Measurements from ENCODE around the gene CUL3.
"Not testable (repeated sequence)": the region's sequence is repeated elsewhere in the genome, so short reads cannot be mapped to it uniquely, and the experiment has no call there.

DNA sequence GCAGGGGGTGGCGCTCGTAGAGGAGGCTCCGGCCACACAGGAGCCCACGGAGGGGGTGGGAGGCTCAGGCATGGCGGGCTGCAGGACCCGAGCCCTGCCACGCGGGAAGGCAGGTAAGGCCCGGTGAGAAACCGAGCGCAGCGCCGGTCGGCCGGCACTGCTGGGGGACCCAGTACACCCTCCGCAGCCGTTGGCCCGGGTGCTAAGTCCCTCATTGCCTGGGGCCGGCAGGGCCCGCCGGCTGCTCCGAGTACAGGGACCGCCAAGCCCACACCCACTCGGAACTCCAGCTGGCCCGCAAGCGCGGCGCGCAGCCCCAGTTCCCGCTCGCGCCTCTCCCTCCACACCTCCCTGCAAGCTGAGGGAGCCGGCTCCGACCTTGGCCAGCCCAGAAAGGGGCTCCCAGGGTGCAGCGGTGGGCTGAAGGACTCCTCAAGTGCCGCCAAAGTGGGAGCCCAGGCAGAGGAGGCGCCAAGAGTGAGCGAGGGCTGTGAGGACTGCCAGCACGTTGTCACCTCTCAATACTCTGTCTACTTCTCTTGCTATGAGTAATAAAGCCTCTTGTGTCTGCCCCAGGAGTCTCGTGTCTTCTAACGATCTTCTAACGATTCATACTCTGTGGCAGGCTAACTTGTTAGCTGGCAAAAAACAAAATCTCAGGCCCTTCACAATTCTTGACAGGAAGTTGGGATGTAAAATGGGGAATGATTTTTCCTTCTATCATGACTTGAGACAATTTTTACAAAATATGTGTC is 18.8 kb upstream of the CUL3 start:
- TF ChIP-seq, protein P1, sequence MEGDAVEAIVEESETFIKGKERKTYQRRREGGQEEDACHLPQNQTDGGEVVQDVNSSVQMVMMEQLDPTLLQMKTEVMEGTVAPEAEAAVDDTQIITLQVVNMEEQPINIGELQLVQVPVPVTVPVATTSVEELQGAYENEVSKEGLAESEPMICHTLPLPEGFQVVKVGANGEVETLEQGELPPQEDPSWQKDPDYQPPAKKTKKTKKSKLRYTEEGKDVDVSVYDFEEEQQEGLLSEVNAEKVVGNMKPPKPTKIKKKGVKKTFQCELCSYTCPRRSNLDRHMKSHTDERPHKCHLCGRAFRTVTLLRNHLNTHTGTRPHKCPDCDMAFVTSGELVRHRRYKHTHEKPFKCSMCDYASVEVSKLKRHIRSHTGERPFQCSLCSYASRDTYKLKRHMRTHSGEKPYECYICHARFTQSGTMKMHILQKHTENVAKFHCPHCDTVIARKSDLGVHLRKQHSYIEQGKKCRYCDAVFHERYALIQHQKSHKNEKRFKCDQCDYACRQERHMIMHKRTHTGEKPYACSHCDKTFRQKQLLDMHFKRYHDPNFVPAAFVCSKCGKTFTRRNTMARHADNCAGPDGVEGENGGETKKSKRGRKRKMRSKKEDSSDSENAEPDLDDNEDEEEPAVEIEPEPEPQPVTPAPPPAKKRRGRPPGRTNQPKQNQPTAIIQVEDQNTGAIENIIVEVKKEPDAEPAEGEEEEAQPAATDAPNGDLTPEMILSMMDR (IDR thresholded peaks at IDR 0.05) = not testable (repeated sequence)
- TF ChIP-seq POLR2AphosphoS5, POLR2A (IDR thresholded peaks at IDR 0.05): not testable (repeated sequence)
